Liver (tissue), 9 donors: Measurements from ENCODE around the gene XRCC6. TPM values are rescaled to one million over a fixed set of nuclear protein-coding genes. Genes with fewer than 3 reads are reported as not detected.
A peak's percentile ranks its signal among the peaks of the same experiment; 100 is the strongest.

Experiments
- DNase-seq: peaks from one replicate; pipeline ENCODE4 v3.0.0-alpha.2; 2017; ENCODE audit warnings: low spot score
- H3K27ac ChIP-seq, 2 donors: one replicate each; pipeline ENCODE4 v1.7.0; 2013; ENCODE audit warnings: inconsistent platforms in 2 of 2, low read length in 2 of 2, control low read depth in 1 of 2, low read depth in 1 of 2, mild to moderate bottlenecking in 1 of 2
- H3K27me3 ChIP-seq, 4 donors: one replicate each; pipeline versions ENCODE4 v1.6.1 to v1.7.0; 2013; ENCODE audit warnings: low read length in 3 of 4, inconsistent platforms in 1 of 4, mild to moderate bottlenecking in 1 of 4, moderate library complexity in 1 of 4; ENCODE audit not compliant: control insufficient read depth in 4 of 4, insufficient read depth in 4 of 4
- H3K36me3 ChIP-seq, 4 donors: one replicate each; pipeline versions ENCODE4 v1.6.1 to v1.7.0; 2013; ENCODE audit warnings: low read length in 3 of 4, mild to moderate bottlenecking in 3 of 4, low read depth in 1 of 4, moderate library complexity in 1 of 4; ENCODE audit not compliant: control insufficient read depth in 4 of 4, insufficient read depth in 3 of 4
- H3K4me1 ChIP-seq, 4 donors: one replicate each; pipeline versions ENCODE4 v1.6.1 to v1.7.0; 2013; ENCODE audit warnings: low read length in 3 of 4, mild to moderate bottlenecking in 3 of 4, moderate library complexity in 1 of 4; ENCODE audit not compliant: control insufficient read depth in 4 of 4, insufficient read depth in 4 of 4
- H3K4me3 ChIP-seq, 3 donors: one replicate each; pipeline versions ENCODE4 v1.6.1 to v1.7.0; 2013; ENCODE audit warnings: low read length in 3 of 3, control low read depth in 1 of 3, low read depth in 1 of 3, mild to moderate bottlenecking in 1 of 3
- H3K9ac ChIP-seq, 2 donors: one replicate each; pipeline ENCODE4 v1.7.0; 2013; ENCODE audit warnings: low read length in 2 of 2, mild to moderate bottlenecking in 2 of 2, moderate library complexity in 2 of 2, control low read depth in 1 of 2, low read depth in 1 of 2
- H3K9me3 ChIP-seq, 4 donors: one replicate each; pipeline versions ENCODE4 v1.6.1 to v1.7.0; 2013; ENCODE audit warnings: low read length in 3 of 4; ENCODE audit not compliant: control insufficient read depth in 4 of 4
- EGR1 ChIP-seq, 2 donors: IDR thresholded peaks; 2 replicates each; pipeline ENCODE4 v1.6.1; 2016 to 2018; ENCODE audit warnings: antibody characterized with exemption in 2 of 2, low read depth in 2 of 2
- FOXA1 ChIP-seq: IDR thresholded peaks from 2 replicates; pipeline ENCODE4 v1.6.1; 2016; ENCODE audit warnings: antibody characterized with exemption
- FOXA2 ChIP-seq: IDR thresholded peaks from 2 replicates; pipeline ENCODE4 v1.6.1; 2016; ENCODE audit warnings: antibody characterized with exemption
- GABPA ChIP-seq, 2 donors: IDR thresholded peaks in 1 of 2; conservative IDR thresholded peaks in 1 of 2; 2 replicates each; pipeline ENCODE4 v1.6.1; 2016; ENCODE audit warnings: antibody characterized with exemption in 2 of 2, mild to moderate bottlenecking in 1 of 2, moderate library complexity in 1 of 2
- HNF4A ChIP-seq, 2 donors: conservative IDR thresholded peaks; 2 replicates each; pipeline ENCODE4 v1.6.1; 2016; ENCODE audit warnings: antibody characterized with exemption in 2 of 2, mild to moderate bottlenecking in 2 of 2
- HNF4G ChIP-seq: IDR thresholded peaks from 2 replicates; pipeline ENCODE4 v1.6.1; 2016; ENCODE audit warnings: antibody characterized with exemption
- JUND ChIP-seq, 2 donors: IDR thresholded peaks; 2 replicates each; pipeline ENCODE4 v1.6.1; 2016; ENCODE audit warnings: antibody characterized with exemption in 2 of 2
- NR2F2 ChIP-seq: IDR thresholded peaks from 2 replicates; pipeline ENCODE4 v1.6.1; 2016; ENCODE audit warnings: antibody characterized with exemption
- RAD21 ChIP-seq, 2 donors: IDR thresholded peaks; 2 replicates each; pipeline ENCODE4 v1.6.1; 2016; ENCODE audit warnings: antibody characterized with exemption in 2 of 2, mild to moderate bottlenecking in 2 of 2
- RXRA ChIP-seq, 2 donors: IDR thresholded peaks; 2 replicates each; pipeline ENCODE4 v1.6.1; 2017 to 2018; ENCODE audit warnings: antibody characterized with exemption in 2 of 2, mild to moderate bottlenecking in 1 of 2
- SP1 ChIP-seq: IDR thresholded peaks from 2 replicates; pipeline ENCODE4 v1.6.1; 2018; ENCODE audit warnings: antibody characterized with exemption, mild to moderate bottlenecking
- TAF1 ChIP-seq: conservative IDR thresholded peaks from 2 replicates; pipeline ENCODE4 v1.6.1; 2016; ENCODE audit warnings: antibody characterized with exemption, mild to moderate bottlenecking
- YY1 ChIP-seq: IDR thresholded peaks from 2 replicates; pipeline ENCODE4 v1.6.1; 2016; ENCODE audit warnings: antibody characterized with exemption, mild to moderate bottlenecking
- WGBS: extraction: QIAGEN DNeasy Blood & Tissue Kit; methylation state at CpG from one replicate; pipeline ENCODE4 v1.1.7; 2013; 5-methylcytosine and 5-hydroxymethylcytosine counted together
- polyA plus RNA-seq, 2 donors: library from polyadenylated mRNA; stranded (reverse) in 1 of 2; unstranded in 1 of 2; fragments of 200-250 nt in 1 of 2; fragments of >200 nt in 1 of 2; fragmentation: Nextera tagmentation in 1 of 2; extraction: Ambion mirVana in 1 of 2; gene quantifications; one replicate each; pipeline versions ENCODE4 v1.2.1 to v1.2.3, GENCODE V29; 2013 to 2015
- total RNA-seq, 2 donors: library from RNA; depleted of rRNA; stranded (reverse); fragments of >200 nt; gene quantifications; one replicate each; pipeline ENCODE4 v1.2.3, GENCODE V29; 2014
- TF ChIP-seq, protein P1 (sequence below): IDR thresholded peaks from 2 replicates; pipeline ENCODE4 v1.6.1; 2016; ENCODE audit warnings: antibody characterized with exemption
- TF ChIP-seq, protein P2 (sequence below): IDR thresholded peaks from 2 replicates; pipeline ENCODE4 v1.6.1; 2016; ENCODE audit warnings: antibody characterized with exemption
- TF ChIP-seq, protein P3 (sequence below): fragments of 150-350 bp; IDR thresholded peaks from 2 replicates; pipeline ENCODE4 v1.5.1; 2017; ENCODE audit warnings: improper control_type of control experiment, low read depth, low read length; ENCODE audit not compliant: missing input control
- TF ChIP-seq, protein P4 (sequence below): IDR thresholded peaks from 2 replicates; pipeline ENCODE4 v1.6.1; 2016; ENCODE audit warnings: antibody characterized with exemption, mild to moderate bottlenecking
- donor health status: healthy.
- donor health status: healthy.
- donor health status: healthy.
- donor health status: healthy.
- donor health status: healthy.

The XRCC6 gene
- total and polyA plus RNA-seq, 4 donors, result 81.8 to 148 (median 96.0) TPM

DNA sequence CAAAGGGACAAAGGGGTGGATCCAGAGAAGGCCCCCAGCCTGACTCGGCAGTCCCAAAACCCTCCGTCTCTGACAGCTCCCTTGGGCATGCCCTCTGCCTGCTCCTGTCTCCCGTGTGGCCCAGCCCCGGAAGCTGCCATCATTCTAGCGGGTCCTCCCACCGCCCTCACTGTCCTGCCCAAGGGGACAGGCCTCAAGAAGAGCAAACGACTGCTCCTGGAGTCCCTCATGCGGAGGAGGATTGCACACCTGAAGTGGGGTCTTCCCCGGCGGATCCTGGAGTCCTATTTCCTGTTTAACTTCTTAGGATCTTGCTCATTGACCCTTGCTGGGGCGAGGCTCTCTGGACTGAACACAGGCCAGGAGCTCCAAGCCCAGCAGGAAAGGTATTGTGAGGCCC is 75.6 kb downstream of the XRCC6 start:
- 71% methylated on average over 11 of the region's 11 CpGs for WGBS
- DNase-seq, result no peak
- peaks cover 0 to 13% (median 3%) of the 10 kb centered on the region in 4 donors for H3K36me3 ChIP-seq
- TF ChIP-seq HNF4A (conservative IDR thresholded peaks at IDR 0.05) (no peak), SP1 (no peak), EGR1 (IDR thresholded peaks at IDR 0.05; ENCODE audit: low read depth in 2 of 2) (no peak), YY1 (no peak), RAD21 (IDR thresholded peaks at IDR 0.05) (no peak), GABPA (IDR thresholded peaks at IDR 0.05 in 1 of 2, conservative IDR thresholded peaks at IDR 0.05 in 1 of 2) (no peak), HNF4G (no peak), FOXA1 (no peak), RXRA (IDR thresholded peaks at IDR 0.05) (no peak), TAF1 (no peak), FOXA2 (no peak), JUND (IDR thresholded peaks at IDR 0.05) (no peak), NR2F2 (no peak)
- TF ChIP-seq, protein P1, sequence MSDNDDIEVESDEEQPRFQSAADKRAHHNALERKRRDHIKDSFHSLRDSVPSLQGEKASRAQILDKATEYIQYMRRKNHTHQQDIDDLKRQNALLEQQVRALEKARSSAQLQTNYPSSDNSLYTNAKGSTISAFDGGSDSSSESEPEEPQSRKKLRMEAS, result no peak
- TF ChIP-seq, protein P2, sequence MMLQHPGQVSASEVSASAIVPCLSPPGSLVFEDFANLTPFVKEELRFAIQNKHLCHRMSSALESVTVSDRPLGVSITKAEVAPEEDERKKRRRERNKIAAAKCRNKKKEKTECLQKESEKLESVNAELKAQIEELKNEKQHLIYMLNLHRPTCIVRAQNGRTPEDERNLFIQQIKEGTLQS, result no peak
- TF ChIP-seq, protein P3, sequence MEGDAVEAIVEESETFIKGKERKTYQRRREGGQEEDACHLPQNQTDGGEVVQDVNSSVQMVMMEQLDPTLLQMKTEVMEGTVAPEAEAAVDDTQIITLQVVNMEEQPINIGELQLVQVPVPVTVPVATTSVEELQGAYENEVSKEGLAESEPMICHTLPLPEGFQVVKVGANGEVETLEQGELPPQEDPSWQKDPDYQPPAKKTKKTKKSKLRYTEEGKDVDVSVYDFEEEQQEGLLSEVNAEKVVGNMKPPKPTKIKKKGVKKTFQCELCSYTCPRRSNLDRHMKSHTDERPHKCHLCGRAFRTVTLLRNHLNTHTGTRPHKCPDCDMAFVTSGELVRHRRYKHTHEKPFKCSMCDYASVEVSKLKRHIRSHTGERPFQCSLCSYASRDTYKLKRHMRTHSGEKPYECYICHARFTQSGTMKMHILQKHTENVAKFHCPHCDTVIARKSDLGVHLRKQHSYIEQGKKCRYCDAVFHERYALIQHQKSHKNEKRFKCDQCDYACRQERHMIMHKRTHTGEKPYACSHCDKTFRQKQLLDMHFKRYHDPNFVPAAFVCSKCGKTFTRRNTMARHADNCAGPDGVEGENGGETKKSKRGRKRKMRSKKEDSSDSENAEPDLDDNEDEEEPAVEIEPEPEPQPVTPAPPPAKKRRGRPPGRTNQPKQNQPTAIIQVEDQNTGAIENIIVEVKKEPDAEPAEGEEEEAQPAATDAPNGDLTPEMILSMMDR, result no peak
- TF ChIP-seq, protein P4, sequence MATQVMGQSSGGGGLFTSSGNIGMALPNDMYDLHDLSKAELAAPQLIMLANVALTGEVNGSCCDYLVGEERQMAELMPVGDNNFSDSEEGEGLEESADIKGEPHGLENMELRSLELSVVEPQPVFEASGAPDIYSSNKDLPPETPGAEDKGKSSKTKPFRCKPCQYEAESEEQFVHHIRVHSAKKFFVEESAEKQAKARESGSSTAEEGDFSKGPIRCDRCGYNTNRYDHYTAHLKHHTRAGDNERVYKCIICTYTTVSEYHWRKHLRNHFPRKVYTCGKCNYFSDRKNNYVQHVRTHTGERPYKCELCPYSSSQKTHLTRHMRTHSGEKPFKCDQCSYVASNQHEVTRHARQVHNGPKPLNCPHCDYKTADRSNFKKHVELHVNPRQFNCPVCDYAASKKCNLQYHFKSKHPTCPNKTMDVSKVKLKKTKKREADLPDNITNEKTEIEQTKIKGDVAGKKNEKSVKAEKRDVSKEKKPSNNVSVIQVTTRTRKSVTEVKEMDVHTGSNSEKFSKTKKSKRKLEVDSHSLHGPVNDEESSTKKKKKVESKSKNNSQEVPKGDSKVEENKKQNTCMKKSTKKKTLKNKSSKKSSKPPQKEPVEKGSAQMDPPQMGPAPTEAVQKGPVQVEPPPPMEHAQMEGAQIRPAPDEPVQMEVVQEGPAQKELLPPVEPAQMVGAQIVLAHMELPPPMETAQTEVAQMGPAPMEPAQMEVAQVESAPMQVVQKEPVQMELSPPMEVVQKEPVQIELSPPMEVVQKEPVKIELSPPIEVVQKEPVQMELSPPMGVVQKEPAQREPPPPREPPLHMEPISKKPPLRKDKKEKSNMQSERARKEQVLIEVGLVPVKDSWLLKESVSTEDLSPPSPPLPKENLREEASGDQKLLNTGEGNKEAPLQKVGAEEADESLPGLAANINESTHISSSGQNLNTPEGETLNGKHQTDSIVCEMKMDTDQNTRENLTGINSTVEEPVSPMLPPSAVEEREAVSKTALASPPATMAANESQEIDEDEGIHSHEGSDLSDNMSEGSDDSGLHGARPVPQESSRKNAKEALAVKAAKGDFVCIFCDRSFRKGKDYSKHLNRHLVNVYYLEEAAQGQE, result no peak
- no peaks in the 10 kb centered on the region for H3K27me3 ChIP-seq
- no peaks in the 10 kb centered on the region for H3K9me3 ChIP-seq
- H3K27ac ChIP-seq, result no peak overlapping the region
- no peak overlapping the region for H3K4me3 ChIP-seq
- peaks cover 5 to 10% (median 6%) of the 10 kb centered on the region in 4 donors for H3K4me1 ChIP-seq
- H3K9ac ChIP-seq, result no peak overlapping the region

DNA sequence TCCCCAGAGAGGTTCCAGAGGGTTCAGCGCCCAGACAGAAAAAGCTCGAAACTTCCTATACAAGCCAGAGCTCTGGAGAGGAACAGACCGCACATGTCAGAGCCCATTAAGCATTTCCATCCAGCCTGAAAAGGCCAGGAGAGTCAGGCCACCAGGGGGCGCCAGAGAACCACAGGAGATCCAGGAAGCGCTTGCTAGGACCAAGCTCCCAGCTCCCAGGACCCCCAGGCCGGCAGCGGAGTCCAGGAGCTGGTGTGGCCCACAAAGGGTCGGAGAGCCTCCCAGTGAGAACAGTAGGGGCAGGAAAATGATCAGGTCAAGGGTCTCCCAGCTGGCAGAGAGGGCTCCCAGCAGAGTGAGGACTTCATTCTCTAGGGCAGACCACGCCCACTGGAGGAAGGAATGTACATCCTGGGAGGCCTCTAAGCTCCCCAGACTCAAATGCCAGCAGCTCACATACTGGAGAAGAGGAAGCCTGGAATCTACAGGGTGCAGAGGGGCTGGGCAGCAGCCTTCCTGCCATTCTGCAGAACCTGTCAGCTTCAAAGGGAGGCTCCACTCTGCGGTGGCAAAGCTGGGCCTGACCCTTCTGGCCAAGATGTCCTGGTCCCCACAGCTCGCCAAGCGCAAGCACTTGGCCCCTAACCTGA is 76.2 kb downstream of the XRCC6 start:
- H3K4me1 ChIP-seq, result peaks cover 5 to 10% (median 6%) of the 10 kb centered on the region in 4 donors
- peak overlapping the region in 1 of 2 donors; percentile 13 for H3K9ac ChIP-seq
- DNase-seq, result peak; percentile 97
- H3K36me3 ChIP-seq, result peaks cover 0 to 13% (median 3%) of the 10 kb centered on the region in 4 donors
- no peaks in the 10 kb centered on the region for H3K27me3 ChIP-seq
- H3K9me3 ChIP-seq, result no peaks in the 10 kb centered on the region
- no peak for TF ChIP-seq SP1
- peak; percentile 87 to 89 for TF ChIP-seq RAD21 (IDR thresholded peaks at IDR 0.05)
- no peak for TF ChIP-seq YY1
- TF ChIP-seq, protein P3, result peak; percentile 91
- no peak overlapping the region for H3K27ac ChIP-seq
- 30% methylated on average over 12 of the region's 12 CpGs for WGBS
- no peak overlapping the region for H3K4me3 ChIP-seq
